GM23338 (cell line): Measurements from ENCODE around the gene NDUFA12.

ENCODE experiments used
- EZH2 ChIP-seq: fragments of 200-600 bp; sonication (generic); IDR thresholded peaks from one replicate; pipeline ENCODE4 v1.8.0; 2017; ENCODE audit warnings: antibody characterized with exemption, mild to moderate bottlenecking, low read depth; ENCODE audit not compliant: unreplicated experiment
- EZH2phosphoT487 ChIP-seq: fragments of 200-600 bp; sonication (generic); IDR thresholded peaks from one replicate; pipeline ENCODE4 v1.8.1; 2018; ENCODE audit warnings: antibody characterized with exemption; ENCODE audit not compliant: unreplicated experiment
- JUNB ChIP-seq: IDR thresholded peaks from one replicate; pipeline ENCODE4 v1.6.1; 2016; ENCODE audit warnings: antibody characterized with exemption; ENCODE audit not compliant: unreplicated experiment
- NANOG ChIP-seq: IDR thresholded peaks from 2 replicates; pipeline ENCODE4 v1.6.1; 2016; ENCODE audit warnings: antibody characterized with exemption, borderline replicate concordance
- POLR2AphosphoS5 ChIP-seq: IDR thresholded peaks from 2 replicates; pipeline ENCODE4 v1.6.1; 2016; ENCODE audit warnings: antibody characterized with exemption, low read depth
- STAT1 ChIP-seq: IDR thresholded peaks from one replicate; pipeline ENCODE4 v1.6.1; 2016; ENCODE audit warnings: antibody characterized with exemption; ENCODE audit not compliant: unreplicated experiment
- ZNF331 ChIP-seq: fragments of 250-450 bp; sonication (Bioruptor Pico); IDR thresholded peaks from 2 replicates; pipeline ENCODE4 v1.5.0; 2020; ENCODE audit warnings: low read depth, mild to moderate bottlenecking, moderate library complexity
- TF ChIP-seq, protein P1 (sequence below), 2 experiments: fragments of 200-600 bp in 1 of 2; sonication (generic) in 1 of 2; conservative IDR thresholded peaks; 2 replicates each; pipeline versions ENCODE4 v1.5.1 to v1.6.1; 2016 to 2017; ENCODE audit warnings: antibody characterized with exemption in 2 of 2, low read depth in 2 of 2, mild to moderate bottlenecking in 2 of 2, moderate library complexity in 1 of 2
- TF ChIP-seq, protein P2 (sequence below): IDR thresholded peaks from one replicate; pipeline ENCODE4 v1.6.1; 2018; ENCODE audit warnings: antibody characterized with exemption; ENCODE audit not compliant: unreplicated experiment
- TF ChIP-seq, protein P3 (sequence below): IDR thresholded peaks from 2 replicates; pipeline ENCODE4 v1.6.1; 2016; ENCODE audit warnings: antibody characterized with exemption

DNA sequence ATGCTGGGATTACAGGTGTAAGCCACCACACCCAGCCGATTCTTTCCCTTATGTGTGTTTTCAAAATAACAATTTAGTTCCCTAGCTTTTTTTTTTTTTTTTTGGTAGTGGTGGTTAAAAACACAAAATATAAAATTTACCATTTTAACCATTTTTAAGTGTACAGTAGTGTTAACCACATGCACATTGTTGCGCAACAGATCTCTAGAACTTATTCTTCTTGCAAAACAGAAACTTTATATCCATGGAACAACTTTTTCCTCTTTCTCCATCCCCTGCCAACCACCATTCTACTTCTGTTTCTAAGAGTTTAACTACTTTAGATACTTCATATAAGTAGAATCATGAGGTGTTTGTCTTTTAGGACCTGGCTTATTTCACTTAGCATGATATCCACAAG is 1.1 kb upstream of the NDUFA12 start:
- TF ChIP-seq, protein P1, sequence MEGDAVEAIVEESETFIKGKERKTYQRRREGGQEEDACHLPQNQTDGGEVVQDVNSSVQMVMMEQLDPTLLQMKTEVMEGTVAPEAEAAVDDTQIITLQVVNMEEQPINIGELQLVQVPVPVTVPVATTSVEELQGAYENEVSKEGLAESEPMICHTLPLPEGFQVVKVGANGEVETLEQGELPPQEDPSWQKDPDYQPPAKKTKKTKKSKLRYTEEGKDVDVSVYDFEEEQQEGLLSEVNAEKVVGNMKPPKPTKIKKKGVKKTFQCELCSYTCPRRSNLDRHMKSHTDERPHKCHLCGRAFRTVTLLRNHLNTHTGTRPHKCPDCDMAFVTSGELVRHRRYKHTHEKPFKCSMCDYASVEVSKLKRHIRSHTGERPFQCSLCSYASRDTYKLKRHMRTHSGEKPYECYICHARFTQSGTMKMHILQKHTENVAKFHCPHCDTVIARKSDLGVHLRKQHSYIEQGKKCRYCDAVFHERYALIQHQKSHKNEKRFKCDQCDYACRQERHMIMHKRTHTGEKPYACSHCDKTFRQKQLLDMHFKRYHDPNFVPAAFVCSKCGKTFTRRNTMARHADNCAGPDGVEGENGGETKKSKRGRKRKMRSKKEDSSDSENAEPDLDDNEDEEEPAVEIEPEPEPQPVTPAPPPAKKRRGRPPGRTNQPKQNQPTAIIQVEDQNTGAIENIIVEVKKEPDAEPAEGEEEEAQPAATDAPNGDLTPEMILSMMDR (conservative IDR thresholded peaks at IDR 0.05; ENCODE audit: low read depth in 2 of 2): no peak
- TF ChIP-seq EZH2phosphoT487 (no peak), EZH2 (no peak), JUNB (no peak), POLR2AphosphoS5 (no peak), NANOG (no peak), STAT1 (no peak), ZNF331 (CRISPR knock-in tag) (no peak)
- TF ChIP-seq, protein P2, sequence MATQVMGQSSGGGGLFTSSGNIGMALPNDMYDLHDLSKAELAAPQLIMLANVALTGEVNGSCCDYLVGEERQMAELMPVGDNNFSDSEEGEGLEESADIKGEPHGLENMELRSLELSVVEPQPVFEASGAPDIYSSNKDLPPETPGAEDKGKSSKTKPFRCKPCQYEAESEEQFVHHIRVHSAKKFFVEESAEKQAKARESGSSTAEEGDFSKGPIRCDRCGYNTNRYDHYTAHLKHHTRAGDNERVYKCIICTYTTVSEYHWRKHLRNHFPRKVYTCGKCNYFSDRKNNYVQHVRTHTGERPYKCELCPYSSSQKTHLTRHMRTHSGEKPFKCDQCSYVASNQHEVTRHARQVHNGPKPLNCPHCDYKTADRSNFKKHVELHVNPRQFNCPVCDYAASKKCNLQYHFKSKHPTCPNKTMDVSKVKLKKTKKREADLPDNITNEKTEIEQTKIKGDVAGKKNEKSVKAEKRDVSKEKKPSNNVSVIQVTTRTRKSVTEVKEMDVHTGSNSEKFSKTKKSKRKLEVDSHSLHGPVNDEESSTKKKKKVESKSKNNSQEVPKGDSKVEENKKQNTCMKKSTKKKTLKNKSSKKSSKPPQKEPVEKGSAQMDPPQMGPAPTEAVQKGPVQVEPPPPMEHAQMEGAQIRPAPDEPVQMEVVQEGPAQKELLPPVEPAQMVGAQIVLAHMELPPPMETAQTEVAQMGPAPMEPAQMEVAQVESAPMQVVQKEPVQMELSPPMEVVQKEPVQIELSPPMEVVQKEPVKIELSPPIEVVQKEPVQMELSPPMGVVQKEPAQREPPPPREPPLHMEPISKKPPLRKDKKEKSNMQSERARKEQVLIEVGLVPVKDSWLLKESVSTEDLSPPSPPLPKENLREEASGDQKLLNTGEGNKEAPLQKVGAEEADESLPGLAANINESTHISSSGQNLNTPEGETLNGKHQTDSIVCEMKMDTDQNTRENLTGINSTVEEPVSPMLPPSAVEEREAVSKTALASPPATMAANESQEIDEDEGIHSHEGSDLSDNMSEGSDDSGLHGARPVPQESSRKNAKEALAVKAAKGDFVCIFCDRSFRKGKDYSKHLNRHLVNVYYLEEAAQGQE: no peak
- TF ChIP-seq, protein P3, sequence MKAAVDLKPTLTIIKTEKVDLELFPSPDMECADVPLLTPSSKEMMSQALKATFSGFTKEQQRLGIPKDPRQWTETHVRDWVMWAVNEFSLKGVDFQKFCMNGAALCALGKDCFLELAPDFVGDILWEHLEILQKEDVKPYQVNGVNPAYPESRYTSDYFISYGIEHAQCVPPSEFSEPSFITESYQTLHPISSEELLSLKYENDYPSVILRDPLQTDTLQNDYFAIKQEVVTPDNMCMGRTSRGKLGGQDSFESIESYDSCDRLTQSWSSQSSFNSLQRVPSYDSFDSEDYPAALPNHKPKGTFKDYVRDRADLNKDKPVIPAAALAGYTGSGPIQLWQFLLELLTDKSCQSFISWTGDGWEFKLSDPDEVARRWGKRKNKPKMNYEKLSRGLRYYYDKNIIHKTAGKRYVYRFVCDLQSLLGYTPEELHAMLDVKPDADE: no peak
